RWPE1 (cell line): ENCODE data around the gene RALGPS1.

ENCODE experiments used
- CTCF ChIA-PET: fragments of 350-600 bp; sonication (Branson Sonifier 250); formaldehyde crosslinking; extraction: SDS; loops from one replicate; lab custom pipeline; 2021; lab: Yijun Ruan, JAX
- POLR2A ChIA-PET: fragments of 400-600 bp; formaldehyde crosslinking; extraction: SDS; loops from one replicate; lab custom pipeline; 2020; ENCODE audit warnings: antibody characterized with exemption; ENCODE audit not compliant: low non-redundant PET; lab: Yijun Ruan, JAX
- DNase-seq: peaks from one replicate; pipeline ENCODE4 v3.0.0; 2012; ENCODE audit warnings: low spot score
- H3K27ac ChIP-seq: fragments of 450-650 bp; 2 replicates; pipeline ENCODE4 v1.5.1; 2017
- TF ChIP-seq, protein P1 (sequence below): fragments of 450-650 bp; conservative IDR thresholded peaks from 2 replicates; pipeline ENCODE4 v1.5.1; 2017; ENCODE audit warnings: low read depth, mild to moderate bottlenecking

RALGPS1 gene

DNA sequence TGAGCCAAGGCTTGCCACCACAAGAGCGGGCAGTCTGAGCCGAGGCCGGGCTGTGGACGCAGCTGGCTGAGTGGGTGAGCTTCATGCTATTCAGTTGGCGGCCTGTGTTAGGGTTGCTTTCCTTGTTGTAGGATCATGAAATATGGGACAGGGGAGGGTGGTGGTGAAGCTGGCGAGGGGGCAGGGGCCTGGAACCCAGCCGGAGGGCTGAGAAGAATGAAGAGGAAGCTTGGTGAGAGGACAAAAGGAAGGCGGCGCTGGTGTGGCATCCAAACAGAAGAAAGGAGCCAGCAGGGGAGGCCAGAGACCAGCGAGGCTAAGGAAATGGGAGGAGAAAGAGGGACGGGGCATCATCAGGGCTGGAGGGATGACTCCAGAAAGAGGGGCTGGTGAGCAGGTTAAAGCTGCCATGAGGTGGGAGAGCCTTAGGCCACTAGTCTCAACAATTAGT is 18.3 kb downstream of the RALGPS1 start:
- H3K27ac ChIP-seq: no peak overlapping the region
- no peak for DNase-seq
- ChIA-PET CTCF (interaction anchor here (0.6 kb wide), 3 partner anchors 10 to 340 kb away, joined by 3 read pairs; no protein-coding TSS in a partner anchor), POLR2A (no interaction called here)
- TF ChIP-seq, protein P1, sequence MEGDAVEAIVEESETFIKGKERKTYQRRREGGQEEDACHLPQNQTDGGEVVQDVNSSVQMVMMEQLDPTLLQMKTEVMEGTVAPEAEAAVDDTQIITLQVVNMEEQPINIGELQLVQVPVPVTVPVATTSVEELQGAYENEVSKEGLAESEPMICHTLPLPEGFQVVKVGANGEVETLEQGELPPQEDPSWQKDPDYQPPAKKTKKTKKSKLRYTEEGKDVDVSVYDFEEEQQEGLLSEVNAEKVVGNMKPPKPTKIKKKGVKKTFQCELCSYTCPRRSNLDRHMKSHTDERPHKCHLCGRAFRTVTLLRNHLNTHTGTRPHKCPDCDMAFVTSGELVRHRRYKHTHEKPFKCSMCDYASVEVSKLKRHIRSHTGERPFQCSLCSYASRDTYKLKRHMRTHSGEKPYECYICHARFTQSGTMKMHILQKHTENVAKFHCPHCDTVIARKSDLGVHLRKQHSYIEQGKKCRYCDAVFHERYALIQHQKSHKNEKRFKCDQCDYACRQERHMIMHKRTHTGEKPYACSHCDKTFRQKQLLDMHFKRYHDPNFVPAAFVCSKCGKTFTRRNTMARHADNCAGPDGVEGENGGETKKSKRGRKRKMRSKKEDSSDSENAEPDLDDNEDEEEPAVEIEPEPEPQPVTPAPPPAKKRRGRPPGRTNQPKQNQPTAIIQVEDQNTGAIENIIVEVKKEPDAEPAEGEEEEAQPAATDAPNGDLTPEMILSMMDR: no peak

DNA sequence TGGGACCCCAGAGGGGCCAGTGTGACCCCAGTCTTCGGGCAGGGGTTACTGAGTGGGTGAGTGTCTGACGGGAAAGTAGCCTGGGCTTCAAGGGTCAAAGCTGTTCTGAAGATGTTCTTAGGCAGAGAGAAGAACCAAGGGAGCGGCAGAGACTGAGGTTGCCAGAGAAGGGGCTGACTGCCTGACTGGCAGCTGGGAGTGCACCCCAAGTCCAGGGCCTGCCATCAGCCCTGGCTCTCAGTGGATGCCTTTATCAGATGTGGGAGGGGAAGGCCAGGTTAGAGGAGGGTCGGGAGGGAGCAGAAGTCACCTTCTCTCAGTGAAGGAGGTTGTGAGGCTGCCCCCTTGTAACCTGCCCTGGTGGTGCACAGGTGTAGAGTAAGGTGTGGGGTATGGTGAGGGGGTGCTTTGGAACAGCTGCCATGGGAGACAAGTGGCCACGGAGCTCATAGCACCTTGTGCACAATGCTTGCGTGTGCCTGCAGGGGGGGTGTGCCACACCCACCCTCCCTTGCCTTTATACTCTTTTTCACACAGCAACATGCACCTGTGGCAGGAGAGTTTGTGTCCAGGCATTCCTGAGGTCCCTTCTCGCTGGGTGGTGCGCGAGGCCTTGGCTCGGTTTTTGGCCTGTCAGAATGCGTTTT is 18.9 kb downstream of the RALGPS1 start:
- no peak for DNase-seq
- ChIA-PET CTCF (interaction anchor here (0.6 to 0.7 kb wide), 2 partner anchors 30 to 628 kb away, joined by 4 read pairs; no protein-coding TSS in a partner anchor), POLR2A (no interaction called here)
- TF ChIP-seq, protein P1: no peak
- H3K27ac ChIP-seq: no peak overlapping the region

DNA sequence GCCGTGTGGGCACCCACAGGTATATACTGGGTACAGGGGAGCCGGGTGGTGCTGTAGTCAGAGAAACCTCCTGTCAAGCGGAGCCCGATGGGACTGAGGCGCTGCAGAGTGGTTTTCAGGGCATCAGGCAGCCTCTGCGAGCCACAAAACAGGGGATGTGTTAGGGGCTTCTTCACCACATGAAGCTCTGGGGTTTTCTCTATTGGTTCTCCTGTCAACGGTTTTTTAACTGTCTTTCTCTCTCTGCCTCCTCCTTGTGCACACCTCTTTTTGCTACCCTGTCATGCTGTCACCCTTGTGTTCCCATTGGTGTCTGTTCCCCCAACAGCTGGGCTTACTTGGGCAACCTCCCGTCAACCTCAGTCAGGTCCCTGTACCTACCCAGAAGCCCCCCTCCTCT is 19.9 kb downstream of the RALGPS1 start:
- TF ChIP-seq, protein P1: no peak
- no peak overlapping the region for H3K27ac ChIP-seq
- CTCF ChIA-PET: interaction anchor here (0.7 kb wide), 1 partner anchor 627 kb away, joined by 4 read pairs; no protein-coding TSS in a partner anchor
- DNase-seq: no peak
- POLR2A ChIA-PET: no interaction called here

DNA sequence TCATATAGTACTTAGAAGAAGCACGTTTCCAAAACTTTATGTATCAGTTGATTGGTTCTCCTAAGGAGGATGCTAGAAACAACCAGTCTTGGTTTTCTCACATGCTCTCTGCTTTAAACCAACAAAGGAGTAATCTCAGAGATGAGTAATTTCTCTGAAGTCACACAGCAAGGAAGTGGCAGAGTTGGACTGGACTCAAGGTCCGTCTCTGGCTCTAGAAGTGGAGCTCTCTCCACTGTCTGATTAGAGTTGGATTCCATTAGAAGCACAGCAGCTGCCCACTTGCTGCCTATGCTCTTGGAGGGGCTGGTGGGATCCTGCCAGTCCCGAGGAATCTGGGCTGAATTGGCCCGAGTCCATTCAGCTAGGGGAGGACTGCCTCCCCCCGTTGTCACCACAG is 21.0 kb downstream of the RALGPS1 start:
- no peak overlapping the region for H3K27ac ChIP-seq
- ChIA-PET POLR2A (no interaction called here), CTCF (interaction anchor here (0.8 kb wide), 1 partner anchor 1254 kb away, joined by 3 read pairs; no protein-coding TSS in a partner anchor)
- TF ChIP-seq, protein P1: no peak
- no peak for DNase-seq

DNA sequence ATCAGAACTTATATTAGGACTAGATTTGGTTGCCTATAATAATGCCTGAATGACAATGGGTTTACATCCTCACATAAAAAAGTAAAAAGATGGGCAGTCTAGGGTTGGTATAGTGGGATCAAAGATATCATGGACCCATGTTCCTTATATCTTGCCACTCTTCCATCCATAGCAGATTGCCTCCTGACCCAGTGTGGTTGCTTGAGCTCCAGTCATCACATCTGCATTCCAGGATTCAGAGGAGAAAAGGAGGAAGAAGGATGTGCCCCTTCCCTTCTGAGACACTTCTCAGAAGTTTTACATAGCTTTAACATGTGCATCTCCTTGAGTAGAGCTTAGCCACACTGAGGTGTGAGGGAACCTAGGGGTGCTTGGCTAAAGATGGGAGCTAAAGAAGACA is 22.9 kb downstream of the RALGPS1 start:
- ChIA-PET POLR2A (no interaction called here), CTCF (interaction anchor here (1.3 to 1.4 kb wide), 2 partner anchors 261 to 277 kb away, joined by 5 to 7 read pairs; no protein-coding TSS in a partner anchor)
- DNase-seq: no peak
- TF ChIP-seq, protein P1: no peak
- H3K27ac ChIP-seq: no peak overlapping the region

DNA sequence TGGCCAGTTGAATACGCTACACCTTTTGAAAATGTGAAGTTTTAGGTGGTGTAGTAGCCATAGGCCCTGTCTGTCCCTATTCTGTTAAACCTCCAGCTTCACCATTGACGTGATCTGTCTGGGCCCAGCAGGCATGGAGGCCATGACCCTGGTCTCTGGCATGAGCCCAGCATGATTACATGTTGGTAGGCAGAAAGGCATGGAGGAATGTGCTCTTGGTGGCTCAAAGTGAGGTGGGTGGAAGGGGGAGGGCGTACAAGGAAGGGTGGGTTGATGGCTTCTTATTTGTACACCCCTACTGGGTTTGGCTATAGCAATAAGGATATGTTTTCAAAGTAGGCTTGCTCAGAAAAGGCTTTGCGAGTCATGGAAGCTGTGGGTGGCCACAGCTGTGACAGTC is 23.7 kb downstream of the RALGPS1 start:
- no peak for DNase-seq
- POLR2A ChIA-PET: no interaction called here

More for the DNA sequence above, 23.7 kb downstream of the RALGPS1 start:
- H3K27ac ChIP-seq: no peak overlapping the region
- TF ChIP-seq, protein P1: no peak
- CTCF ChIA-PET: interaction anchor here (0.7 to 1.4 kb wide), 2 partner anchors 99 to 260 kb away, joined by 4 to 7 read pairs; no protein-coding TSS in a partner anchor
